HepG2 (cell line): ENCODE data around the gene TRPV4.

ENCODE experiments used
- CEBPG ChIP-seq: IDR thresholded peaks from 2 replicates; pipeline ENCODE4 v1.6.1; 2016
- CHD4 ChIP-seq: fragments of 200-600 bp; sonication (generic); IDR thresholded peaks from 2 replicates; pipeline ENCODE4 v1.7.0; 2017; ENCODE audit warnings: mild to moderate bottlenecking, low read length, borderline replicate concordance
- CTCF ChIP-seq: sonication (generic); formaldehyde crosslinking; IDR thresholded peaks from 2 replicates; pipeline ENCODE4 v1.5.0; 2020; ENCODE audit warnings: mild to moderate bottlenecking, missing genetic modification reagents, moderate library complexity
- EZH2 ChIP-seq: conservative IDR thresholded peaks from 2 replicates; pipeline ENCODE4 v1.6.1; 2012; ENCODE audit warnings: mild to moderate bottlenecking, low read depth, low read length, moderate library complexity
- IKZF4 ChIP-seq: sonication (generic); formaldehyde crosslinking; IDR thresholded peaks from 2 replicates; pipeline ENCODE4 v1.5.1; 2020; ENCODE audit warnings: borderline replicate concordance, mild to moderate bottlenecking, low read depth, missing genetic modification reagents; ENCODE audit errors: not compliant biosample characterization
- MYC ChIP-seq: sonication (generic); formaldehyde crosslinking; IDR thresholded peaks from 2 replicates; pipeline ENCODE4 v1.9.0; 2021; ENCODE audit warnings: missing genetic modification reagents, borderline replicate concordance
- RBM22 ChIP-seq: fragments of 200-400 bp; formaldehyde crosslinking; optimal IDR thresholded peaks from 2 replicates; pipeline ENCODE3; 2017; ENCODE audit warnings: mild to moderate bottlenecking, low read length, moderate library complexity
- SIN3A ChIP-seq: IDR thresholded peaks from 2 replicates; pipeline ENCODE4 v1.6.1; 2011; ENCODE audit warnings: low read depth, mild to moderate bottlenecking, control low read depth, low read length, borderline replicate concordance
- SRF ChIP-seq: IDR thresholded peaks from 2 replicates; pipeline ENCODE4 v1.6.1; 2011; ENCODE audit warnings: mild to moderate bottlenecking, low read depth, low read length, moderate library complexity
- ZNF407 ChIP-seq: sonication (generic); formaldehyde crosslinking; IDR thresholded peaks from one replicate; pipeline ENCODE4 v1.5.1; 2020; ENCODE audit warnings: mild to moderate bottlenecking, missing genetic modification reagents; ENCODE audit errors: not compliant biosample characterization
- ZSCAN20 ChIP-seq: sonication (generic); formaldehyde crosslinking; IDR thresholded peaks from 2 replicates; pipeline ENCODE4 v1.4.0; 2020; ENCODE audit warnings: missing genetic modification reagents, mild to moderate bottlenecking, borderline replicate concordance

GRCh38 chr12:109832541-109833306 is 474 bp downstream of the TRPV4 start:
- TF ChIP-seq CHD4 (peak; percentile 63; the same call in 1 of the 2 replicates), MYC (CRISPR knock-in tag) (no peak), SIN3A (no peak), IKZF4 (no peak), ZSCAN20 (CRISPR knock-in tag) (no peak), ZNF407 (CRISPR knock-in tag) (no peak), RBM22 (no peak), CEBPG (CRISPR knock-in tag) (no peak), CTCF (no peak), SRF (no peak), EZH2 (no peak)
